IPS-15b (cell line): ENCODE results near the gene EIF4E1B.
A peak's percentile ranks its signal among the peaks of the same experiment; 100 is the strongest.

Experiments used
- H3K27me3 ChIP-seq: one replicate; pipeline ENCODE4 v1.6.1; 2013; ENCODE audit warnings: low read length; ENCODE audit not compliant: control insufficient read depth, insufficient read depth
- H3K36me3 ChIP-seq: one replicate; pipeline ENCODE4 v1.6.1; 2013; ENCODE audit warnings: low read length; ENCODE audit not compliant: control insufficient read depth, insufficient read depth
- H3K4me1 ChIP-seq: one replicate; pipeline ENCODE4 v1.6.1; 2013; ENCODE audit warnings: mild to moderate bottlenecking, low read length; ENCODE audit not compliant: control insufficient read depth, insufficient read depth
- H3K4me3 ChIP-seq: one replicate; pipeline ENCODE4 v1.5.1; 2013; ENCODE audit warnings: low read depth, low read length
- H3K9ac ChIP-seq: one replicate; pipeline ENCODE4 v1.6.1; 2013; ENCODE audit warnings: low read depth, mild to moderate bottlenecking, low read length
- H3K9me3 ChIP-seq: one replicate; pipeline ENCODE4 v1.6.1; 2013; ENCODE audit warnings: mild to moderate bottlenecking, low read length; ENCODE audit not compliant: control insufficient read depth, insufficient read depth

The EIF4E1B gene

DNA sequence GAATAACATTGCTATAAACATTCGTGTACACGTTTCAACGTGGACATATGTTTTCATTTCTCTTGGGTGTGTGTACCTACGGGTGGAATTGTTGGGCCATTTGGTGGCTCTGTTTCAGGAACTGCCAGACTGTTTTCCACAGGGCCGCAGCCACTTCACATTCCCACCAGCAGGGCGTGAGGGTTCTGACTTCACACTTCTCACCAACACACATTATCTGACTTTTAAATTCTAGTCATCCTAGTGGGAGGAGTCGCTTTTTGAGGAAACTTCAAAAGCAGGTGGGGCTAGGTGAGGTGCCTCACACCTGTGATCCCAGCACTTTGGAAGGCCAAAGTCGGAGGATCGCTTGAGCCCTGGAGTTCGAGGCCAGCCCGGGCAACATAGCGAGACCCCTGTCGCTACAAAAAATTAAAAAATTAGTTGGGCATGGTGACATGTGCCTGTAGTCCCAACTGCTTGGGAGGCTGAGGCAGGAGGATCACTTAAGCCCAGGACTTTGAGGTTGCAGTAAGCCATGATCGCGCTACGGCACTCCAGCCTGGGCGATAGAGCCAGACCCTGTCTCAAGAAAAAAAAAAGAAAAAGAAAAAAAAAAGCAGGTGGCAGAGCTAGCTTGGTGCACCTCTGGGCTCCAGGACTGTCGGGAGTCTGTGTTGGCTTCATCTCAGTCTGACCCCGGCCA lies 45.3 kb downstream of the EIF4E1B start:
- Histone ChIP-seq H3K9me3 (no peaks in the 10 kb centered on the region), H3K4me3 (no peak overlapping the region), H3K36me3 (no peaks in the 10 kb centered on the region), H3K27me3 (peaks cover 26% of the 10 kb centered on the region), H3K4me1 (peaks cover 3% of the 10 kb centered on the region), H3K9ac (no peak overlapping the region)

DNA sequence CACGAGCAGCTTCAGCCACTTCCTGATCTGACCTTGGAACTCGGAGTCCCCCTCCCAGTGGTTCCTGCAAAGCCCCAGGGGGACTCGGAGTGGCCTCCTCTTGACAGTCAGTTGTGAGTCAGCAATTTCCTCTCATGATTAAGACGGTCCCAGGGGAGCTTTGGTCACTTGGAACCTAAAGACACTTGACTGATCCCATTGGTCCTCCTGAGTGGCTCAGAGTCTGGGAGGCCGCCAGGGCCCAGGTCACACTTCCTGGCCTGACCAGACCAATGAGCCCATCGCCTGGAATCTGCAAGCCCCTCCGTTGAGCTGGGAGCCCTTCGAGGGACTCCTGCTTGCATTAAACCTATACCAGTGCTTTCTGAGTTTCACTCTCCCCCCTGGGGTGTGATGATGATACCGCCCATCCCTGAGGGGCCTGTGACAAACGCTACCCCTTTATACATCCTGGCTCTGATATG lies 45.9 kb downstream of the EIF4E1B start:
- Histone ChIP-seq H3K36me3 (no peaks in the 10 kb centered on the region), H3K9ac (no peak overlapping the region), H3K4me1 (peaks cover 3% of the 10 kb centered on the region), H3K27me3 (peaks cover 28% of the 10 kb centered on the region), H3K9me3 (no peaks in the 10 kb centered on the region), H3K4me3 (no peak overlapping the region)

DNA sequence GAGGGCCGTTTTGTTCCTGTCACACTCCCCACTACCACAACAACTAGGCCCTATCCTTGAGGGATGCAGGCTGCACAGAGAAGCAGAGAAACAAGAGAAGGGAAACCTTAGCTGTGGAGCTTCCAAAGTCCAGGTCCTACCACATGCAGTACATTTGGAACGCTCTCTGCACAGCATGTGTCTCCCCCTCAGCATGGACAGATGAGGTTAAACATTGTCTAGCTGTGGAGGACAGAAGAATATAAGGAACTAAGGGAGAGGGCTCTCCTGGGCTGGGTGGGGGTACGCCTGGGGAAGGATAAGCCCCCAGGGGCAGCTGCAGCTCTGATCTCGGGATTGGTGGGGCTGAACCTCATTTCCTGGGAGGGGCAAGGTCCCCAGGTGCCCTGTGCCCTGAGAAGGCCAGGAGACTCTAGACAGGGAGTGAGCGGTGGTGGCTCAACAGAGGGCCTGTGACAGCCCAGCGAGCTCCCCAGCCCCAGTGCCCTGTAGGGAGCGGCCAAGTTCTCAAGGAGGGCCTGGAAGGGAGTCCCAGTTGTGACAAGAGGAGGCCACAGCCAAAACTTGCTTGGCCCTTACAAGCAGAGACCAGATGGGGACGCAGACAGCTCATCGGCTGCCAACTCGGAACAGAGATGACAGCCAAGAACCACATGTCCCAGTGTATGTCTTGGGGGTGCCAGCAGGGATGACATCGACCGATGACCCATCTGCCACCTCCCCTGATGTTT lies 46.9 kb downstream of the EIF4E1B start:
- Histone ChIP-seq H3K4me1 (peaks cover 2% of the 10 kb centered on the region), H3K4me3 (no peak overlapping the region), H3K9me3 (no peaks in the 10 kb centered on the region), H3K9ac (no peak overlapping the region), H3K27me3 (peaks cover 33% of the 10 kb centered on the region), H3K36me3 (no peaks in the 10 kb centered on the region)

DNA sequence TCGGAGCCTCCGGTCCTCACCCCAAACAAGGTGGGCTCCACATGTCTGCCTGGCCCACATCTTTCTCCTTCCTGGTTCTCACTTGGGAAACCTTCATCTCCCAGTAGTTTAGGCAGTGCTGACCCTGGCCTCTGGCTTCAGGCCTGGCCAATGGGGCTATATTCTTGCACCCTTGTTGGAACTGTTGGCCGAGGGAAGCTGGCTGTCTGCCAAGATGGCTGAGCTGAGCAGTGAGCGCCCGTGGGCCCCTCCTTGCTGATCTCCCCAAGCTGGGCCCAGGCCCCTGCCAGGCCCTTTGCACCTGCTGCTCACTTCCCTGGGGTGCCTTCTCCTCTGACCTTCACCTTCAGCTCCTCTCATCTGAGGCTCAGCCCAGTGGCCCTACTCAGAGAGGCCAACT lies 48.1 kb downstream of the EIF4E1B start:
- Histone ChIP-seq H3K9me3 (no peaks in the 10 kb centered on the region), H3K36me3 (no peaks in the 10 kb centered on the region), H3K4me3 (no peak overlapping the region), H3K4me1 (no peaks in the 10 kb centered on the region), H3K9ac (no peak overlapping the region), H3K27me3 (peaks cover 36% of the 10 kb centered on the region)

DNA sequence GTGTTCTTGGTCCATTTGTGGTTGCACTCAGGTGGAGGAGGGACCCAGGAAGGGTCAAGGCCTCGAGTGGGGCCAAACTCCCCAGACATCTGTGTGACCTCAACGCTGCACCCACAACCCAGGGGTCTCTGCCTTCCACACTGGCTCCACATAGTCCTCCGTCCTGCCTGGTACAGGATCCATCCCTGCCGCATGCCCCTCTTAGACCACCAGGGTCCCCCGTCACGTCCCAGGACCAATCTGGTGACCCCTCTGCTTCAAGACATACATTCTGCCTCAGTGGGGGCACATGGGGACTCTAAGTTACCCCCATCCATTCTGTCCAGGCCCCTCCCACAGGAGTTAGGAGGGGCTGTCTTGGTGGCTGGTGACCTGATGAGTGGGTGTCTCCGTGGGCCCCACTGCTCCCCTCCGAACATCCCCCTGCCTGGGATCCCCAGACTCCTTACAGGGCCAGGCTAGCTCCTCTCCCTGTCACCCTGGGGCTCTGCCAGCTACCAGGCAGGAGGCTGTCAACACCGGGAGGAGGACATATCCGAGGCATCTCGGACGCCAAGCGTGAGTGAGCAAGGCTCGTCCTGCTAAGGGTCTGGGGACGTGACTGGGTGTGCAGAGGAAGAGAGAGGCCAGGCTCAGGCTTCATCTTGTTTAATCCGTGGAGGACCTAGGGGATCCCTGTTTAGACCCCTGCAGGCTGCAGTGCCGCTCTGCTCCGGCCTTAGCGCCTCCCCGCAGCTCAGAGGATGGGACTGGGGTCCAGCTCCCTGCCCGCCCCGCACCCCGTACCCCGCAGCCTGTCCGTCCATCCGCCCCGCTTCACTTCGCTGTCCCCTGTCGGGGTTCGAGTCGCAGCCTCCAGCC lies 49.1 kb downstream of the EIF4E1B start:
- H3K9me3 ChIP-seq: no peaks in the 10 kb centered on the region
- H3K4me1 ChIP-seq: no peaks in the 10 kb centered on the region
- H3K27me3 ChIP-seq: peaks cover 36% of the 10 kb centered on the region
- H3K9ac ChIP-seq: no peak overlapping the region
- peak overlapping the region; percentile 41 for H3K4me3 ChIP-seq
- H3K36me3 ChIP-seq: no peaks in the 10 kb centered on the region

DNA sequence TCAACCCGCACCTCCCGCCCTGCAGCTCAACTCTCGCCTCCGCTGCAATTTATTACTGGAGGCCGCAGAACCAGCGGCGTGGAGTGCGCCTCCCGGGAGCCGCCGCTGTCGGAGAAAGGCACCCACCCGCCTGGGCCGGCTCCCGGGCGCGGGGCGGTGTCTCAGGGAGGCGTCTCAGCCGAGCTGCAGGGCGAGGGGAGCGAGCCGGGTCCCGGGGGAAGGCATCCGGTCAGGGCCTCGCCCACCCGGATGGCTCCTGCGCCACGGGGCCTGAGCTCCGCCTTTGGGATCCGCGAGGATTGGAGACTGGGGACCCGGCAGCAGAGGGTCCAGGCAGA lies 49.7 kb downstream of the EIF4E1B start:
- H3K4me3 ChIP-seq: peak overlapping the region; percentile 41
- no peaks in the 10 kb centered on the region for H3K36me3 ChIP-seq
- H3K27me3 ChIP-seq: peaks cover 36% of the 10 kb centered on the region
- no peak overlapping the region for H3K9ac ChIP-seq
- H3K4me1 ChIP-seq: no peaks in the 10 kb centered on the region
- H3K9me3 ChIP-seq: no peaks in the 10 kb centered on the region

DNA sequence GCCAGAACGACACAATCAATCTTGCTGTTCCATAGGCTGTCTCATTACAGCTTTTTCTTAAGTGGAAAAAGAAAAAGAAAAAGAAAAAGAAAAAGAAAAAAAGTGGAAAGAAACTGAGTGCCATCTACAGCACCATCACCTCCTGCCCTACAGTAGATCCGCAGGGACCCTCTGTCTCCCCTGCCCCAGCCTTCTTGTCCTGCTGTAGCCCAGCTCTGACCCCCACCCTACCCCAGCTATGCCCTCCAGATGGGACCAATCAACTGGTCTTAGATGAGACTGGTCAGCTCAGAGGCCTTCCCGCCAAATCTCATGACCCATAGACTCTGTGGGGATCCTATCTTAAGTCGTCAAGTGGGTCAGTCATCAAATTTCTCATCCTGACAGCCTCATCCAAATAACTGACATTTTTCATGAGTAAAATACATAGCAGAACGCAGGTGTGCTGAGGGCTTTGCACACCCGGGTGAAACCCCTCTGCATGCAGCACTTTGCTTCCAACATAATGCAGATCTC lies 51.6 kb downstream of the EIF4E1B start:
- H3K9ac ChIP-seq: no peak overlapping the region
- no peak overlapping the region for H3K4me3 ChIP-seq
- peaks cover 36% of the 10 kb centered on the region for H3K27me3 ChIP-seq
- no peaks in the 10 kb centered on the region for H3K4me1 ChIP-seq
- H3K9me3 ChIP-seq: no peaks in the 10 kb centered on the region
- H3K36me3 ChIP-seq: no peaks in the 10 kb centered on the region

DNA sequence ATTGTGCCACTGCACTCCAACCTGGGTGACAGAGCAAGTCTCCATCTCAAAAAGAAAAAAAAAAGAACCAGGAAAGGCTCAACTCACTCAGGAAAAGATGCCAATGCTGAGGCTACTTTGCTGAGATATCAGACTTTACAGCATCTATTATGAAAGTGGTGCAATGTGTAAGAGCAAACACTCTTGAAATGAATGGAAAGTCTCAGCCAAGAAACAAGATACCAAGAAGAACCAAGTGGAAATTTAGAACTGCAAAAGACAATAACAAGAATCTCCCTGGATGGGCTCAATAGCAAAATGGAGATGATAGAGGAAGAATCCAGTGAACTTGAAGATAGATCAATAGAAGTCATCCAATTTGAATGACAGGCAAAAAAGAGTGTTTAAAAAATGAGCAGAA lies 54.5 kb downstream of the EIF4E1B start:
- H3K36me3 ChIP-seq: no peaks in the 10 kb centered on the region
- no peaks in the 10 kb centered on the region for H3K9me3 ChIP-seq
- no peak overlapping the region for H3K4me3 ChIP-seq
- peaks cover 2% of the 10 kb centered on the region for H3K4me1 ChIP-seq
- no peak overlapping the region for H3K9ac ChIP-seq
- H3K27me3 ChIP-seq: peaks cover 18% of the 10 kb centered on the region

DNA sequence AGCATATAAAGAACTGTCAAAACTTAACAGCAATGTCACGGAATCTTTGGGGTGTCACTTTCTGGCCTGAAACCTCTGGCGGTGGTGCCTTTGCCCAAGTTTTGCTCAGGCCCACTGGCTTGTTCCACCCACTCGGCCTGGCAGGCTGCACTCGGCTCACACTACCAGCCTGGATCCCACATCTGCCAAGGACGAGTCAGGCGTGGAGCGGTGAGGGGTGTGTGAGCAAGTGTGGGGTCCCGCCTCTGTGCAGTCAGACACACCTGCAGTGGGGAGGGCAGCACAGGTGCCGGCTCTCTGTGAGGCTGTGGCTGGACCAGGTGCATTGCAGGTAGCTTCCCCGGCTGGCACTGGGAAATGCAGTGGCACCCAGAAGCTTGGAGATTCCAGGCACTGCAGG lies 56.8 kb downstream of the EIF4E1B start:
- Histone ChIP-seq H3K9me3 (no peaks in the 10 kb centered on the region), H3K4me1 (peaks cover 3% of the 10 kb centered on the region), H3K9ac (no peak overlapping the region), H3K27me3 (peaks cover 4% of the 10 kb centered on the region), H3K36me3 (no peaks in the 10 kb centered on the region), H3K4me3 (no peak overlapping the region)

DNA sequence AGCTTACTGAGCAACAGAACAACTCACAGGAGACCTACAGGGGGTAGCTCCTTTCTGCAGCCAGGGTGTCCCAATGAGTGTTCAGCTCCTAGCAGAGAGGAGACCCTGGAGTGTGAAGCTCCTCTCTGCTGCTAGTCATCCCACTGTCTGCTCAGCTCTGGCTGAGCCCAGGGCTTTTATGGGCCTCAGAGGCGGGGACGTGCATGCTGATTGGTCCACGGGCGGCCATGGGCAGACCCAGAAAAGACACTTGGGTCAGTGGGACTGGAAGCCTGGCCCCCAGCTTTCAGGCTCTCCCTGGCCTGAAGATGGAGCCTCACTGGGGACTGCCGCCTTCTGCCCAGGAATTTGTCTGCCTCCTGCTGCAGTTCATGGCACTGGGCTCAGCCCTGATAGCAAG lies 57.4 kb downstream of the EIF4E1B start:
- no peaks in the 10 kb centered on the region for H3K36me3 ChIP-seq
- H3K4me3 ChIP-seq: no peak overlapping the region
- H3K27me3 ChIP-seq: no peaks in the 10 kb centered on the region
- no peak overlapping the region for H3K9ac ChIP-seq
- peaks cover 5% of the 10 kb centered on the region for H3K4me1 ChIP-seq
- no peaks in the 10 kb centered on the region for H3K9me3 ChIP-seq

DNA sequence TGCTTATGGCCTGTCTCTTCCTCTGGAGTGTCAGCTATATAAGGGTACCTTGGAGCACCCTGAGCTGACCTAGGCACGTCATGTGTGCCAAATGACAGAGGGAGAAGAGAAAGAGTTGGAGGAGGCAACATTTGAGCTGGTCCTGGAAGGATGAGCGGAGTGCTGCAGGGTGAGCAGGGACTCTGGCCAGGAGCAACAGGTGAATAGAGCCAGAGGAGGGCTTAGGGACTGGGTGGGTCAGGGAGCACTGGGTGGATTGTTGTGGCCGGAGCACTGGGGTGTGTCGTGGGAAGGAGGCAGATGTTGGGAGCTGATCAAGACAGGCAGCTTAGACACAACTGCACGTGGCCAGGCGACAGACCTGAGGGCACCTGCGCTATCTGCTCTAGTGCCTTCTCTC lies 60.4 kb downstream of the EIF4E1B start:
- no peaks in the 10 kb centered on the region for H3K9me3 ChIP-seq
- no peaks in the 10 kb centered on the region for H3K36me3 ChIP-seq
- H3K27me3 ChIP-seq: no peaks in the 10 kb centered on the region
- no peak overlapping the region for H3K4me3 ChIP-seq
- peaks cover 11% of the 10 kb centered on the region for H3K4me1 ChIP-seq
- no peak overlapping the region for H3K9ac ChIP-seq
